GM12872 (cell line): Measurements from ENCODE around the gene LYRM2.

Source experiments
- CTCF ChIP-seq: IDR thresholded peaks from 3 replicates; pipeline ENCODE4 v1.5.1; 2011; ENCODE audit warnings: low read depth, mild to moderate bottlenecking, low read length, moderate library complexity; ENCODE audit not compliant: insufficient read depth

The LYRM2 gene

GRCh38 chr6:89525786-89526562 lies 112.6 kb downstream of the LYRM2 start:
- TF ChIP-seq CTCF, result no peak

GRCh38 chr6:89522778-89523177 lies 115.8 kb downstream of the LYRM2 start:
- no peak for TF ChIP-seq CTCF

- no peak for TF ChIP-seq CTCF
Observed at GRCh38 chr6:89520736-89521135, 117.8 kb downstream of the LYRM2 start.

- no peak for TF ChIP-seq CTCF
Observed at GRCh38 chr6:89518352-89519055, 120.0 kb downstream of the LYRM2 start.
